Mesodermal cell (in vitro differentiated cells): Measurements from ENCODE around the gene AFG1L.
"Not testable (repeated sequence)": the region's sequence is repeated elsewhere in the genome, so short reads cannot be mapped to it uniquely, and the experiment has no call there.

ENCODE experiments used
- H3K27ac ChIP-seq: 2 replicates; pipeline ENCODE4 v1.7.0; 2013; ENCODE audit warnings: mild to moderate bottlenecking, low read depth, low read length, moderate library complexity; ENCODE audit not compliant: severe bottlenecking
- H3K36me3 ChIP-seq: 2 replicates; pipeline ENCODE4 v1.7.1; 2013; ENCODE audit warnings: mild to moderate bottlenecking, low read length, moderate library complexity; ENCODE audit not compliant: control insufficient read depth, insufficient read depth
- H3K4me1 ChIP-seq: one replicate; pipeline ENCODE4 v1.7.1; 2013; ENCODE audit warnings: mild to moderate bottlenecking, low read length; ENCODE audit not compliant: insufficient read depth, control insufficient read depth, poor library complexity, severe bottlenecking
- H3K4me3 ChIP-seq: 2 replicates; pipeline ENCODE4 v1.7.0; 2013; ENCODE audit warnings: low read length, control low read depth, mild to moderate bottlenecking; ENCODE audit not compliant: insufficient read depth, poor library complexity, severe bottlenecking; ENCODE audit errors: extremely low read depth
- H3K9me3 ChIP-seq: 2 replicates; pipeline ENCODE4 v1.7.1; 2013; ENCODE audit warnings: mild to moderate bottlenecking, low read length, moderate library complexity; ENCODE audit not compliant: control insufficient read depth
- WGBS, 2 experiments: methylation state at CpG; one replicate each; pipeline ENCODE4 v1.1.5; 2013; ENCODE audit warnings: missing lambda C conversion rate in 2 of 2; ENCODE audit not compliant: insufficient coverage in 2 of 2; 5-methylcytosine and 5-hydroxymethylcytosine counted together

AFG1L gene

DNA sequence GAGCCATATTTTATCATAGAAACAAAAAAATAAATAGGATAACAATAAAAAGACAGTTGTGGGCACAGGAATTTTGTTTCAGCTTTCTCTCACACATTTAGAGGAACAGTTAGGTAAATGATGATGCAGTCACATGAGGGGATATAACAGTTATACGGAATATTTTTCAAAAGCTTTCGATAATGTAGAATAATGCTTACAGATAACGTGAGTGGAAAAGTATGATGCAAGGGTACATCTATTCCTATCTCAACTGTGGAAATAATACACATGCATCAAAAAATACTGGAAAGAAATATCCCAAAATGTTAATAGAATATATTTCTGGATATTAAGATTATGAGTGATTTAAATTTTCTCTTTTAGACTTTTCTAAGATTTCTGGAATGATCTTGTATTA is 114.0 kb downstream of the AFG1L start:
- Histone ChIP-seq H3K4me1 (no peaks in the 10 kb centered on the region), H3K36me3 (no peaks in the 10 kb centered on the region), H3K4me3 (no peak overlapping the region), H3K27ac (no peak overlapping the region), H3K9me3 (no peaks in the 10 kb centered on the region)
- no CpG with 5 or more reads among the region's 3 CpGs for whole genome bisulfite sequencing, 2 experiments

- not testable (repeated sequence) for H3K4me1 ChIP-seq, H3K36me3 ChIP-seq, H3K27ac ChIP-seq, H3K4me3 ChIP-seq, H3K9me3 ChIP-seq
- 100% methylated on average over 1 to 2 of the region's 5 CpGs for WGBS, 2 experiments
Observed at GRCh38 chr6:108416047-108416833, 121.4 kb downstream of the AFG1L start.

DNA sequence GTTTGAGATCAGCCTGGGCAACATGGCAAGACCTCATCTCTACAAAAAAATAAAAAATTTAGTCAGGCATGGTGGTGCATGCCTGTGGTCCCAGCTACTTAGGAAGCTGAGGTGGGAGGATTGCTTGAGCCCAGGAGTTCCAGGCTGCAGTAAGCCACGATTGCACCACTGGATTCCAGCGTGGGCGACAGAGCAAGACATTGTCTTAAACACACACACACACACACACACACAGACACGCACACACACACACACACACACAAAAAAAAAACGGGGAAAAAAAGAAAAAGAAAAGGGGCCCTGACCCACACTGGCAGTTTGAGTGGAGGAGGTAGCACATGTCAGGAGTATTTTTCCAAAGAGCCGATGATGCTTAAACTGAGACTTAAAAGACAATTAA is 122.2 kb downstream of the AFG1L start:
- Histone ChIP-seq H3K36me3 (no peaks in the 10 kb centered on the region), H3K4me3 (no peak overlapping the region), H3K4me1 (no peaks in the 10 kb centered on the region), H3K27ac (no peak overlapping the region), H3K9me3 (no peaks in the 10 kb centered on the region)
- WGBS, 2 experiments, result 84 to 100% methylated on average over 1 to 2 of the region's 6 CpGs

- WGBS, 2 experiments, result no CpG with 5 or more reads among the region's 1 CpG
- H3K9me3 ChIP-seq, result no peaks in the 10 kb centered on the region
- no peaks in the 10 kb centered on the region for H3K4me1 ChIP-seq
- no peaks in the 10 kb centered on the region for H3K36me3 ChIP-seq
- no peak overlapping the region for H3K4me3 ChIP-seq
- no peak overlapping the region for H3K27ac ChIP-seq
Observed at GRCh38 chr6:108419474-108419873, 124.6 kb downstream of the AFG1L start.

DNA sequence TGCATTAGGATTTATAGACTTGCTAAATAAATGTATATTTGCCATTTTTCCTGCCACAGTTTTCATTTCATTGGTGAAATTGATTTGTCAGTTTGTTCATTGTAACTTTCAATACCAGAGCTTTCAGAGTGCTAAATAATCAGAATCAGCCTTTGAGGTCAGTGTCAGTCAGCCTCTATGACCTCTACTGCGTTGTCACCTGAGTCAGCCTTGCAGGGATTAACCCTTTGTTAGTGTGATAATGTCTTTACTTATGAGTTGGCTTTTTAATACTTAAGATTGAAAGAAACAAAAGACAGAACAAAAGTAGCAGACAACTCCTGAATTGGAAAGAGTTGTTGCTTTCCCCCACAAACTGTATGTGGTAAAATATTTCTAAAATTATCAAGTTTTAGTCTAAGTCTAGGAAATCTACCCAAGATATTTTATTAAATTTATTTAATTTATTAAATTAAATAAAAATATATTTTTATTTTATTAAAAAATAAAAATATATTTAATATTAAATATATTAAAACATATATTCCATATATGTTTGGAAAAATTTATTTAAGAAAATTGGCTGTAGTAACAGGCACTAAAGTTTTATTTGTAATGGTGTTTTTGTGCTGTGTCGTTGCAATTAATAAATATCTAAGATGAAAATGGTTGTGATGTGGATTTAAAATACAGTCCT is 125.2 kb downstream of the AFG1L start:
- Histone ChIP-seq H3K27ac (no peak overlapping the region), H3K4me1 (no peaks in the 10 kb centered on the region), H3K4me3 (no peak overlapping the region), H3K9me3 (no peaks in the 10 kb centered on the region), H3K36me3 (no peaks in the 10 kb centered on the region)
- WGBS, 2 experiments, result no CpG with 5 or more reads among the region's 2 CpGs

DNA sequence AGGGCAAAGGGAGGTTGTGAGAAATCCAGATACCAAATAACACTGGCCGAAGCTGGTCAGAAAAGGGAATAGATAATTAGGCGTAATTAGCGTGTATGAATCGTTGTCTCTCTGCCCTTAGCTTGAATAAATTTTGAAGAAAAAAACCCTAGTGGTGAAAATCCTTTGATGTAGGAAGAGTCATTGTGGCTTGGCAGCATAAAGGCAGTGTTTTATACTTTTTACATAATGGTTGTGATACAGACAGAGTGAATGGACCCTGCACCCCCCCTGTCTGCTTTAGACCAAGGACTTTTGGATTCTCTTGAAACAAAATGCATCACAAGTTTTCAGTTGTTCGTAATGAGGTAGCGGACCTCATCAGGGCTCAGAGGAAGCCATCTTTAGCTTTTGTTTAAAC is 126.5 kb downstream of the AFG1L start:
- no peaks in the 10 kb centered on the region for H3K9me3 ChIP-seq
- H3K27ac ChIP-seq, result no peak overlapping the region
- WGBS, 2 experiments, result 87 to 97% methylated on average over 6 of the region's 6 CpGs
- no peaks in the 10 kb centered on the region for H3K36me3 ChIP-seq
- H3K4me1 ChIP-seq, result no peaks in the 10 kb centered on the region
- H3K4me3 ChIP-seq, result no peak overlapping the region

DNA sequence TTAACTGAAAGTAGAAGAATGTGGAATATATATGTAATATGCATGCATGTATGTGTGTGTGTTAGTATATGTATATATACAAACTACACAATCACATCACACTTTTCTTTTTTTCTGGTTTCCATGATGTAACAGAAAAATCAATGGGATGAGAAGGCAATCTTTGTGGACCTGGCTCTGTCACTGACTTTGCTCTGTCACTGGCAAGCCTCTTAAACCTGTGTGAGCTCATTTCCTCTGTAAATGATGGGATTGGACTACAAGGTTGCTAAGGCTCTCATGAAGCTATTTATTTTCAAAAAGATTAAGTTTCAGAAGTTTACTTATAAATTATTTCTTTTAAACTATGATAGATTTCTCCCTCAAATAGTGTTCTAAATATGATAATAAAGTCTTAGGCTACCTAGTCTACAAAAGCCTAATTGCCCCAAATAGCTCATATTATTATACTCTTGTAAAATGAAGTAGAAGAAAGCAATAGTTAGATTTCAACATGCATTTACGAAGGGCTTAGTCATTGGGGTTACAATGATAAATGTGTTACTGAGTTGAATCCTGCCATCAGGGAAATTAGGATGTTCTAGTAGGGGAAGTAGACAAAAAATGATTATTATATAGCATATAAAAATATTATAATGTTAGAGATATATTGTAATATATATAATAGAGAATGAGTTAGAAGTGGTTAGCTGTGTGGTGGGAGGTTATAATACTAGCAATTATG is 129.3 kb downstream of the AFG1L start:
- H3K27ac ChIP-seq, result no peak overlapping the region
- no peaks in the 10 kb centered on the region for H3K9me3 ChIP-seq
- no peaks in the 10 kb centered on the region for H3K4me1 ChIP-seq
- no peak overlapping the region for H3K4me3 ChIP-seq
- WGBS, 2 experiments, result 75% methylated on average over 1 of the region's 1 CpG; no CpG with 5 or more reads in 1 of the 2 experiments
- H3K36me3 ChIP-seq, result no peaks in the 10 kb centered on the region

GRCh38 chr6:108425428-108425827 is 130.6 kb downstream of the AFG1L start:
- Histone ChIP-seq H3K27ac (no peak overlapping the region), H3K4me1 (no peaks in the 10 kb centered on the region), H3K4me3 (no peak overlapping the region), H3K36me3 (no peaks in the 10 kb centered on the region), H3K9me3 (no peaks in the 10 kb centered on the region)
- WGBS, 2 experiments, result no CpG with 5 or more reads among the region's 2 CpGs

DNA sequence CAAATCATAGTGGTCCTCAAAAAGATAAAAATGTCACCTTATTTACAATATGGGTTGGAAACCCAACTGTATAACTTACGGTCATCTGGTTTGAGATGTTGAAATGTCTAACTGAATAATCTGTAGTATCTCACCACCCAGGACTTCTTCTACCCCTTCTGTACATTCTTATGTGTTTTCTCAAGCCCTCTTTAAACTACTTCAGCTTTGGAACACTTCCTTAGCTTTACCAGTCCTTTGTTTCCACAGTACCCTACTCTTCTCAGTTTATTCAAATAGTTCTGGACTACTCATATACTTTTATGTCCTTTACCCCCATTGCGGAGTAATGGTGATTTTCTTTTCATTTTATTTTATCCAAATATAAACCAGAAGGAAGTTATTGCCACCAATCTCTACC is 137.3 kb downstream of the AFG1L start:
- Histone ChIP-seq H3K27ac (no peak overlapping the region), H3K36me3 (no peaks in the 10 kb centered on the region), H3K4me3 (no peak overlapping the region), H3K9me3 (no peaks in the 10 kb centered on the region), H3K4me1 (no peaks in the 10 kb centered on the region)
- no CpG with 5 or more reads among the region's 2 CpGs for WGBS, 2 experiments

DNA sequence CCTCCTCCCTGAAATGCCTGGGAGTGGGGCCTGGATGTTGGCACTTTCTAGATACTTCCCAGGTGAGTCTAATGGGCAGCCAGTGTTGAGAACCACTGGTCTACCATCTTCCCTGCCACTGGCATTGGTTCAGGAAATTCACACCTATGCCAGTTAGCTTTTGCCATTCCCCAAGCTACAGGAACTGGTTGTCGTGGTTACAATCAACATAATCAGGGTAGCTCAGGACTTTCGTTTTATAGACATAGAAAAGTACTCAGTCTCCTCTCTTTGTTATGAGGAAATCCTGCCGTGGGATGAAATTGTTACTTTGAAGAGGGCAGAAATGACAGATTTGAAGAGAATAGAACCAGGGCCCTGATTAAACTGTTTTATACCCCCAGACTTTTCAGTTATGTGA is 137.9 kb downstream of the AFG1L start:
- H3K27ac ChIP-seq, result no peak overlapping the region
- no peaks in the 10 kb centered on the region for H3K4me1 ChIP-seq
- no peaks in the 10 kb centered on the region for H3K36me3 ChIP-seq
- no peaks in the 10 kb centered on the region for H3K9me3 ChIP-seq
- no peak overlapping the region for H3K4me3 ChIP-seq
- WGBS, 2 experiments, result 100% methylated on average over 1 of the region's 3 CpGs; no CpG with 5 or more reads in 1 of the 2 experiments
